H4 (cell line): Measurements from ENCODE around the gene RAB27A. TPM values are rescaled to one million over a fixed set of nuclear protein-coding genes. Genes with fewer than 3 reads are reported as not detected.

ENCODE experiments used
- total RNA-seq: library from RNA; depleted of rRNA; stranded (reverse); fragments of >200 nt; shearing (Covaris generic); gene quantifications from 2 replicates; pipeline ENCODE4 v1.2.3, GENCODE V29; 2014; rRNA removed

The RAB27A gene
- total RNA-seq, 1 experiment from 2014 or later, result 15.9 TPM

Other genes with a start within 250 kb of the RAB27A start
- 125 and 145 TPM in 2 replicates for gene RSL24D1, start 92.9 kb downstream of the RAB27A start, total RNA-seq
- gene PIGBOS1, start 29.3 kb upstream of the RAB27A start, total RNA-seq, result 12.9 and 15.8 TPM in 2 replicates
- gene PIGB, start 29.4 kb upstream of the RAB27A start, total RNA-seq, result 23.7 and 26.2 TPM in 2 replicates
- 79.0 and 90.7 TPM in 2 replicates for gene CCPG1, start 118.5 kb upstream of the RAB27A start, total RNA-seq
- gene PIERCE2, start 118.7 kb upstream of the RAB27A start, total RNA-seq, result 1.3 and 6.5 TPM in 2 replicates
- gene DNAAF4, start 218.4 kb upstream of the RAB27A start, total RNA-seq, result 1.3 and 2.6 TPM in 2 replicates